H1 (cell line): ENCODE data around the gene AK8.

Experiments
- BCL11A ChIP-seq, 2 experiments: IDR thresholded peaks; one replicate each; pipeline ENCODE4 v1.6.1; 2011; ENCODE audit warnings: low read depth in 2 of 2, low read length in 2 of 2, mild to moderate bottlenecking in 2 of 2
- CHD2 ChIP-seq: IDR thresholded peaks from 2 replicates; pipeline ENCODE4 v1.6.1; 2012; ENCODE audit warnings: low read length, improper control_type of control experiment
- CREB1 ChIP-seq: IDR thresholded peaks from 2 replicates; pipeline ENCODE4 v1.6.1; 2012; ENCODE audit warnings: inconsistent platforms
- CTCF ChIP-seq, 3 experiments: IDR thresholded peaks; 1 replicate in 2 of 3; 2 replicates in 1 of 3; pipeline versions ENCODE4 v1.5.1 to v1.6.1; 2011; ENCODE audit warnings: low read length in 3 of 3, mild to moderate bottlenecking in 3 of 3, inconsistent platforms in 2 of 3, low read depth in 1 of 3, moderate library complexity in 1 of 3; ENCODE audit not compliant: insufficient read depth in 1 of 3; ENCODE audit errors: control extremely low read depth in 1 of 3
- EGR1 ChIP-seq: IDR thresholded peaks from 2 replicates; pipeline ENCODE4 v1.6.1; 2011; ENCODE audit warnings: low read depth, low read length, borderline replicate concordance
- EP300 ChIP-seq, 2 experiments: IDR thresholded peaks; 1 replicate in 1 of 2; 2 replicates in 1 of 2; pipeline ENCODE4 v1.6.1; 2011 to 2012; ENCODE audit warnings: low read depth in 2 of 2, low read length in 2 of 2, mild to moderate bottlenecking in 2 of 2, borderline replicate concordance in 1 of 2, inconsistent platforms in 1 of 2, moderate library complexity in 1 of 2
- GTF2F1 ChIP-seq: IDR thresholded peaks from 2 replicates; pipeline ENCODE4 v1.6.1; 2012; ENCODE audit warnings: low read depth, low read length, improper control_type of control experiment, borderline replicate concordance
- JUND ChIP-seq: IDR thresholded peaks from 2 replicates; pipeline ENCODE4 v1.6.1; 2011; ENCODE audit warnings: mild to moderate bottlenecking, improper control_type of control experiment, low read length
- MAX ChIP-seq: IDR thresholded peaks from 2 replicates; pipeline ENCODE4 v1.6.1; 2012; ENCODE audit warnings: inconsistent platforms
- RAD21 ChIP-seq, 2 experiments: IDR thresholded peaks in 1 of 2; conservative IDR thresholded peaks in 1 of 2; 2 replicates each; pipeline ENCODE4 v1.6.1; 2011; ENCODE audit warnings: low read depth in 2 of 2, low read length in 2 of 2, improper control_type of control experiment in 1 of 2, inconsistent platforms in 1 of 2, mild to moderate bottlenecking in 1 of 2, moderate library complexity in 1 of 2
- RXRA ChIP-seq: IDR thresholded peaks from 2 replicates; pipeline ENCODE4 v1.6.1; 2011; ENCODE audit warnings: low read depth, mild to moderate bottlenecking, low read length, moderate library complexity; ENCODE audit not compliant: insufficient read depth
- TAF1 ChIP-seq: IDR thresholded peaks from 2 replicates; pipeline ENCODE4 v1.6.1; 2011; ENCODE audit warnings: mild to moderate bottlenecking, low read depth, low read length
- TEAD4 ChIP-seq: IDR thresholded peaks from 2 replicates; pipeline ENCODE4 v1.6.1; 2012; ENCODE audit warnings: low read depth, low read length, inconsistent platforms, mixed read lengths

GRCh38 chr9:132740526-132741309, 137.4 kb downstream of the AK8 start:
- TF ChIP-seq EP300 (IDR thresholded peaks at IDR 0.05; ENCODE audit: borderline replicate concordance in 1 of 2, low read depth in 2 of 2, low read length in 2 of 2) (no peak), CREB1 (no peak), EGR1 (no peak), TAF1 (no peak), CHD2 (no peak), RAD21 (IDR thresholded peaks at IDR 0.05 in 1 of 2, conservative IDR thresholded peaks at IDR 0.05 in 1 of 2; ENCODE audit: low read depth in 2 of 2, low read length in 2 of 2) (no peak), BCL11A (IDR thresholded peaks at IDR 0.05; ENCODE audit: low read depth in 2 of 2, low read length in 2 of 2) (no peak), JUND (no peak), TEAD4 (no peak), RXRA (no peak), GTF2F1 (no peak), CTCF (IDR thresholded peaks at IDR 0.05; ENCODE audit: control extremely low read depth in 1 of 3, insufficient read depth in 1 of 3, low read depth in 1 of 3, low read length in 3 of 3) (no peak), MAX (no peak)
